Mammary epithelial cell (primary cell): ENCODE measurements around the gene FHIT.

Experiments
- EZH2 ChIP-seq: IDR thresholded peaks from 2 replicates; pipeline ENCODE4 v1.6.1; 2012; ENCODE audit warnings: low read length, inconsistent platforms, borderline replicate concordance
- TF ChIP-seq, protein P1 (sequence below), 2 donors: IDR thresholded peaks in 1 of 2; conservative IDR thresholded peaks in 1 of 2; 2 replicates each; pipeline ENCODE4 v1.5.1; 2011 to 2012; ENCODE audit warnings: inconsistent platforms in 2 of 2, low read length in 2 of 2, mild to moderate bottlenecking in 2 of 2, control low read depth in 1 of 2, low read depth in 1 of 2; ENCODE audit not compliant: insufficient read depth in 1 of 2; ENCODE audit errors: extremely low read depth in 1 of 2

DNA sequence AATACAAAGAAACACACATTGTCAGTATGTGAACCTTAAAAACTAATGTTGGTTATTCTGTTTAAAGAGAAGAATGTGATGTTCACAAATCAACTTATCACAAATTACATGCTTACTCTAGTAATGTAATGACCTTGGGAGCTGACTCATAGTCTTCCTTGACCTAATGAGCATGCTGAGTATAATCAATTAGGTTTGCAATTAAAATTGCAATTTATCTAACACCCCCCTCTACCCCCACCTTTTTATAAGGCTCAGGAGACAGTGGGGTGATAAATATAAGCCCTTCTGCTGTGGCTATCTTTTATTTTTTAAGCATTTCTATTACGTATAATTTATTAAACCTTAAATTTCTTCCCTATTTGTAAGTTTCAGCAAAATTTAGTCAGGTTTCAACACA, 1253.7 kb downstream of the FHIT start:
- TF ChIP-seq, protein P1, sequence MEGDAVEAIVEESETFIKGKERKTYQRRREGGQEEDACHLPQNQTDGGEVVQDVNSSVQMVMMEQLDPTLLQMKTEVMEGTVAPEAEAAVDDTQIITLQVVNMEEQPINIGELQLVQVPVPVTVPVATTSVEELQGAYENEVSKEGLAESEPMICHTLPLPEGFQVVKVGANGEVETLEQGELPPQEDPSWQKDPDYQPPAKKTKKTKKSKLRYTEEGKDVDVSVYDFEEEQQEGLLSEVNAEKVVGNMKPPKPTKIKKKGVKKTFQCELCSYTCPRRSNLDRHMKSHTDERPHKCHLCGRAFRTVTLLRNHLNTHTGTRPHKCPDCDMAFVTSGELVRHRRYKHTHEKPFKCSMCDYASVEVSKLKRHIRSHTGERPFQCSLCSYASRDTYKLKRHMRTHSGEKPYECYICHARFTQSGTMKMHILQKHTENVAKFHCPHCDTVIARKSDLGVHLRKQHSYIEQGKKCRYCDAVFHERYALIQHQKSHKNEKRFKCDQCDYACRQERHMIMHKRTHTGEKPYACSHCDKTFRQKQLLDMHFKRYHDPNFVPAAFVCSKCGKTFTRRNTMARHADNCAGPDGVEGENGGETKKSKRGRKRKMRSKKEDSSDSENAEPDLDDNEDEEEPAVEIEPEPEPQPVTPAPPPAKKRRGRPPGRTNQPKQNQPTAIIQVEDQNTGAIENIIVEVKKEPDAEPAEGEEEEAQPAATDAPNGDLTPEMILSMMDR (conservative IDR thresholded peaks at IDR 0.05 in 1 of 2, IDR thresholded peaks at IDR 0.05 in 1 of 2; ENCODE audit: extremely low read depth in 1 of 2, insufficient read depth in 1 of 2, low read depth in 1 of 2, low read length in 2 of 2), result no peak
- TF ChIP-seq EZH2, result no peak
